ENCODE results near the gene ADSS1. TPM values are rescaled to one million over a fixed set of nuclear protein-coding genes. Genes with fewer than 3 reads are reported as not detected.

ADSS1 gene
- total and polyA plus RNA-seq, 2 experiments from 2014 or later, result 3.8 to 7.6 TPM

DNA sequence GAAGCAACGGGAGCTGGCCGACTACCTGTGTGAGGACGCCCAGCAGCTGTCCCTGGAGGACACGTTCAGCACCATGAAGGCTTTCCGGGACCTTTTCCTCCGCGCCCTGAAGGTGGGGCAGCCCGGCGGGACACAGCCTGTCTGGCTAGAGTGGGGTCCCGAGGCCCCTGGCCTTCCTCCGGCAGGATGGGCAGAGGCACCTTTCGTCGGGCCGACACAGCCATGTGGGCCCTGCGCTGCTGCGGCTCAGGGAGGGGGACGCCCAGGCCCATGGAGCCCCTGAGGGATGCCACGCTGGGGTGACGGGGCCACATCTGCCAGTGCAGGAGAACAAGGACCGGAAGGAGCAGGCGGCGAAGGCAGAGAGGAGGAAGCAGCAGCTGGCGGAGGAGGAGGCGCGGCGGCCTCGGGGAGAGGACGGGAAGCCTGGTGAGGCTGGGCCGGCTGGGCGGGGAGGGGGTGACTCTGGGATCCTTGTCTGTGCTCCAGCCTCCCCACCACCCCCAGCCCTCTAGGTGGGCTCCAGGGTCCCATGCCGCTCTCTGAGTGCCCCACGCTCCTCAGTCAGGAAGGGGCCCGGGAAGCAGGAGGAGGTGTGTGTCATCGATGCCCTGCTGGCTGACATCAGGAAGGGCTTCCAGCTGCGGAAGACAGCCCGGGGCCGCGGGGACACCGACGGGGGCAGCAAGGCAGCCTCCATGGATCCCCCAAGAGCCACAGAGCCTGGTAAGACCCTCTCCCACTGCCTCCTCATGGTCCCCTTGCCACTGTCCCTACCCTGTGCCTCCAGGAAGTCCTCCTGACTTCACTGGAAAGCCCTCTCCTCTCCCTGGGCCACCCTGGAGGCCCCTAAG is 10.9 kb upstream of the ADSS1 start:
- Histone ChIP-seq H3K27ac (no peak overlapping the region), H3K79me2 (no peaks in the 10 kb centered on the region), H3K9me2 (replicated peaks; ENCODE audit: insufficient read depth) (no peaks in the 10 kb centered on the region), H2AFZ (no peak overlapping the region), H3K27me3 (no peaks in the 10 kb centered on the region), H3K36me3 (replicated peaks; ENCODE audit: insufficient read depth, low read depth) (no peaks in the 10 kb centered on the region), H3K4me3 (no peak overlapping the region), H3K4me1 (ENCODE audit: insufficient read depth) (no peaks in the 10 kb centered on the region), H4K20me1 (ENCODE audit: insufficient read depth, poor library complexity, severe bottlenecking) (no peaks in the 10 kb centered on the region), H3K9me3 (ENCODE audit: low read depth) (no peaks in the 10 kb centered on the region), H3K4me2 (no peak overlapping the region)
- WGBS (ENCODE audit: low lambda C conversion rate, missing lambda C conversion rate), result 97% methylated on average over 35 of the region's 40 CpGs
- no peak for DNase-seq (ENCODE audit: low spot score)
- TF ChIP-seq EZH2 (IDR thresholded peaks at IDR 0.05; ENCODE audit: borderline replicate concordance) (no peak), EZH2phosphoT487 (IDR thresholded peaks at IDR 0.05; ENCODE audit: low read depth, severe bottlenecking, unreplicated experiment) (no peak)
- TF ChIP-seq, protein P1, sequence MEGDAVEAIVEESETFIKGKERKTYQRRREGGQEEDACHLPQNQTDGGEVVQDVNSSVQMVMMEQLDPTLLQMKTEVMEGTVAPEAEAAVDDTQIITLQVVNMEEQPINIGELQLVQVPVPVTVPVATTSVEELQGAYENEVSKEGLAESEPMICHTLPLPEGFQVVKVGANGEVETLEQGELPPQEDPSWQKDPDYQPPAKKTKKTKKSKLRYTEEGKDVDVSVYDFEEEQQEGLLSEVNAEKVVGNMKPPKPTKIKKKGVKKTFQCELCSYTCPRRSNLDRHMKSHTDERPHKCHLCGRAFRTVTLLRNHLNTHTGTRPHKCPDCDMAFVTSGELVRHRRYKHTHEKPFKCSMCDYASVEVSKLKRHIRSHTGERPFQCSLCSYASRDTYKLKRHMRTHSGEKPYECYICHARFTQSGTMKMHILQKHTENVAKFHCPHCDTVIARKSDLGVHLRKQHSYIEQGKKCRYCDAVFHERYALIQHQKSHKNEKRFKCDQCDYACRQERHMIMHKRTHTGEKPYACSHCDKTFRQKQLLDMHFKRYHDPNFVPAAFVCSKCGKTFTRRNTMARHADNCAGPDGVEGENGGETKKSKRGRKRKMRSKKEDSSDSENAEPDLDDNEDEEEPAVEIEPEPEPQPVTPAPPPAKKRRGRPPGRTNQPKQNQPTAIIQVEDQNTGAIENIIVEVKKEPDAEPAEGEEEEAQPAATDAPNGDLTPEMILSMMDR (IDR thresholded peaks at IDR 0.05; ENCODE audit: poor library complexity), result no peak

DNA sequence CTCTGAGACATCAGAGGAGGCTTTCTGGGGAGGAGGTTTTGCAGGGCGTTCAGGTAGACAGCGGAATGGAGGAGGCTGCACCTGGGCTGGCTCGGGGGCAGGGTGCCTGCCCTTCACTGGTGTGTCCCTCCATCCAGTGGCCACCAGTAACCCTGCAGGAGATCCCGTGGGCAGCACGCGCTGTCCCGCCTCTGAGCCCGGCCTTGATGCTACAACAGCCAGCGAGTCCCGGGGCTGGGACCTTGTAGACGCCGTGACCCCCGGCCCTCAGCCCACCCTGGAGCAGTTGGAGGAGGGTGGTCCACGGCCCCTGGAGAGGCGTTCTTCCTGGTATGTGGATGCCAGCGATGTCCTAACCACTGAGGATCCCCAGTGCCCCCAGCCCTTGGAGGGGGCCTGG is 10.0 kb upstream of the ADSS1 start:
- Histone ChIP-seq H3K27ac (no peak overlapping the region), H4K20me1 (ENCODE audit: insufficient read depth, poor library complexity, severe bottlenecking) (no peaks in the 10 kb centered on the region), H3K4me1 (ENCODE audit: insufficient read depth) (no peaks in the 10 kb centered on the region), H3K4me2 (no peak overlapping the region), H3K9me2 (replicated peaks; ENCODE audit: insufficient read depth) (no peaks in the 10 kb centered on the region), H3K27me3 (no peaks in the 10 kb centered on the region), H3K79me2 (no peaks in the 10 kb centered on the region), H3K9me3 (ENCODE audit: low read depth) (no peaks in the 10 kb centered on the region), H3K4me3 (no peak overlapping the region), H3K36me3 (replicated peaks; ENCODE audit: insufficient read depth, low read depth) (no peaks in the 10 kb centered on the region), H2AFZ (no peak overlapping the region)
- DNase-seq (ENCODE audit: low spot score), result no peak
- TF ChIP-seq EZH2phosphoT487 (IDR thresholded peaks at IDR 0.05; ENCODE audit: low read depth, severe bottlenecking, unreplicated experiment) (no peak), EZH2 (IDR thresholded peaks at IDR 0.05; ENCODE audit: borderline replicate concordance) (no peak)
- TF ChIP-seq, protein P1 (IDR thresholded peaks at IDR 0.05; ENCODE audit: poor library complexity), result no peak
- WGBS (ENCODE audit: low lambda C conversion rate, missing lambda C conversion rate), result 97% methylated on average over 11 of the region's 16 CpGs

DNA sequence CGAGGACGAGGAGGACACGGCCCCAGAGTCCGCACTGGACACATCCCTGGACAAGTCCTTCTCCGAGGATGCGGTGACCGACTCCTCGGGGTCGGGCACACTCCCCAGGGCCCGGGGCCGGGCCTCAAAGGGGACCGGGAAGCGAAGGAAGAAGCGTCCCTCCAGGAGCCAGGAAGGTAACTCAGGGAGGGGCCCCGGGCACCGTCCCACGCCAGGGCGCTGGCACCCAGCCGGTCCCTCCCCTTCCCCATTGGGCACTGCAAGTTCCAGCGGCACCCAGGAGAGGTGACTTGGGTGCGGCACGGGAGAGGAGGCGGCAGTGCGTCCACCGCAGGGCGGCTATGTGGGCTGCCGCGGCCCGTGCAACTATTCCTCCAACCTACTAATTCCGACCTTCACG is 9.3 kb upstream of the ADSS1 start:
- Histone ChIP-seq H3K4me3 (no peak overlapping the region), H3K4me1 (ENCODE audit: insufficient read depth) (no peaks in the 10 kb centered on the region), H4K20me1 (ENCODE audit: insufficient read depth, poor library complexity, severe bottlenecking) (no peaks in the 10 kb centered on the region), H3K9me3 (ENCODE audit: low read depth) (no peaks in the 10 kb centered on the region), H3K27me3 (no peaks in the 10 kb centered on the region), H3K79me2 (no peaks in the 10 kb centered on the region), H3K27ac (no peak overlapping the region), H3K4me2 (no peak overlapping the region), H3K9me2 (replicated peaks; ENCODE audit: insufficient read depth) (no peaks in the 10 kb centered on the region), H3K36me3 (replicated peaks; ENCODE audit: insufficient read depth, low read depth) (no peaks in the 10 kb centered on the region), H2AFZ (no peak overlapping the region)
- WGBS (ENCODE audit: low lambda C conversion rate, missing lambda C conversion rate), result 97% methylated on average over 30 of the region's 31 CpGs
- TF ChIP-seq, protein P1 (IDR thresholded peaks at IDR 0.05; ENCODE audit: poor library complexity), result no peak
- TF ChIP-seq EZH2 (IDR thresholded peaks at IDR 0.05; ENCODE audit: borderline replicate concordance) (no peak), EZH2phosphoT487 (IDR thresholded peaks at IDR 0.05; ENCODE audit: low read depth, severe bottlenecking, unreplicated experiment) (no peak)
- no peak for DNase-seq (ENCODE audit: low spot score)

All from hepatocyte (in vitro differentiated cells).